GM12878 (cell line): Measurements from ENCODE around the gene CSTA. TPM values are rescaled to one million over a fixed set of nuclear protein-coding genes. Genes with fewer than 3 reads are reported as not detected.

Experiments used
- ATF7 ChIP-seq: fragments of 450-650 bp; IDR thresholded peaks from 2 replicates; pipeline ENCODE4 v1.6.1; 2016; ENCODE audit warnings: low read depth, mild to moderate bottlenecking
- BMI1 ChIP-seq: fragments of 450-650 bp; IDR thresholded peaks from 2 replicates; pipeline ENCODE4 v1.6.1; 2016; ENCODE audit warnings: mild to moderate bottlenecking, moderate library complexity, borderline replicate concordance
- CHD4 ChIP-seq: fragments of 200-600 bp; sonication (generic); IDR thresholded peaks from 2 replicates; pipeline ENCODE4 v1.6.1; 2016; ENCODE audit warnings: mild to moderate bottlenecking
- IKZF2 ChIP-seq, 2 experiments: fragments of 450-650 bp; IDR thresholded peaks; 2 replicates each; pipeline ENCODE4 v1.6.1; 2017; ENCODE audit warnings: mild to moderate bottlenecking in 2 of 2, moderate library complexity in 2 of 2
- NBN ChIP-seq: fragments of 450-650 bp; IDR thresholded peaks from 2 replicates; pipeline ENCODE4 v1.6.1; 2016
- ZBED1 ChIP-seq: IDR thresholded peaks from 2 replicates; pipeline ENCODE4 v1.6.1; 2016; ENCODE audit warnings: borderline replicate concordance
- polyA plus RNA-seq, 11 experiments: library from polyadenylated mRNA; depleted of rRNA in 4 of 11; unstranded in 6 of 11; stranded (reverse) in 5 of 11; fragments of >200 nt; fragmentation: Nextera tagmentation in 4 of 11; fragmentation: Illumina TruSeq in 1 of 11; extraction: Ambion mirVana in 4 of 11; extraction: Trizol in 1 of 11; gene quantifications; 1 replicate in 1 of 11; 2 replicates in 10 of 11; pipeline versions ENCODE4 v1.2.1 to v1.2.3, GENCODE V29; 2011 to 2016; ENCODE audit warnings: inconsistent platforms in 2 of 11, missing spikeins in 2 of 11, low read depth in 1 of 11
- total RNA-seq, 4 experiments: library from RNA; depleted of rRNA in 3 of 4; stranded (reverse); fragments of >200 nt in 3 of 4; fragmentation: Illumina TruSeq in 1 of 4; extraction: Trizol in 1 of 4; gene quantifications; 2 replicates each; pipeline versions ENCODE4 v1.2.1 to v1.2.3, GENCODE V29; 2013 to 2021
- TF ChIP-seq, protein P1 (sequence below): fragments of 150-350 bp; IDR thresholded peaks from 2 replicates; pipeline ENCODE4 v1.6.1; 2016; ENCODE audit warnings: low read depth, low read length
- TF ChIP-seq, protein P2 (sequence below): fragments of 450-650 bp; formaldehyde crosslinking; IDR thresholded peaks from 2 replicates; pipeline ENCODE4 v1.4.0; 2022; ENCODE audit warnings: mild to moderate bottlenecking, moderate library complexity
- TF ChIP-seq, protein P3 (sequence below): fragments of 150-350 bp; IDR thresholded peaks from 2 replicates; pipeline ENCODE4 v1.6.1; 2014; ENCODE audit warnings: mild to moderate bottlenecking, low read depth, low read length

The CSTA gene
- total and polyA plus RNA-seq, 10 of the 15 experiments (the other 5 are each of a cell fraction or from before 2014, with no cell fraction given) = 1.8 to 6.7 (median 3.4) TPM

DNA sequence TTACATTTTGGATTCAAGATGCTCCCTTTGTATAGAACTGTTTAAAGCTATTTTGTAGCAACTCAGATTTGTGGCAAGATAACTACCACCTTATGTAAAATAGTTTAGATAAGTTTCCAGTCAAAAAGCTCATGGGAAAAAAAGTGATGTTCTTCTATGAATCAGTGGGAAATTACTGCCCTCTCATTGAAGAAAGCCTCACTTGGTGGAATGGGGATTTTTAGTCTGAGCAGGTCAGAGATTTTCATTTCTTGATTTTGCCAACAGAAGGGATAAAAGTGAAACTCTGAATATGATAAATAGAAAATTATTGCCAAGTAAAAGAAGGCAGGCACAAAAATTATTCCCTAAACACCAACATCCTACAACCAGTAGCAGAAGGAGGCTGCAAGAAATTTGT lies 25.8 kb upstream of the CSTA start (continued):
- TF ChIP-seq, protein P1, sequence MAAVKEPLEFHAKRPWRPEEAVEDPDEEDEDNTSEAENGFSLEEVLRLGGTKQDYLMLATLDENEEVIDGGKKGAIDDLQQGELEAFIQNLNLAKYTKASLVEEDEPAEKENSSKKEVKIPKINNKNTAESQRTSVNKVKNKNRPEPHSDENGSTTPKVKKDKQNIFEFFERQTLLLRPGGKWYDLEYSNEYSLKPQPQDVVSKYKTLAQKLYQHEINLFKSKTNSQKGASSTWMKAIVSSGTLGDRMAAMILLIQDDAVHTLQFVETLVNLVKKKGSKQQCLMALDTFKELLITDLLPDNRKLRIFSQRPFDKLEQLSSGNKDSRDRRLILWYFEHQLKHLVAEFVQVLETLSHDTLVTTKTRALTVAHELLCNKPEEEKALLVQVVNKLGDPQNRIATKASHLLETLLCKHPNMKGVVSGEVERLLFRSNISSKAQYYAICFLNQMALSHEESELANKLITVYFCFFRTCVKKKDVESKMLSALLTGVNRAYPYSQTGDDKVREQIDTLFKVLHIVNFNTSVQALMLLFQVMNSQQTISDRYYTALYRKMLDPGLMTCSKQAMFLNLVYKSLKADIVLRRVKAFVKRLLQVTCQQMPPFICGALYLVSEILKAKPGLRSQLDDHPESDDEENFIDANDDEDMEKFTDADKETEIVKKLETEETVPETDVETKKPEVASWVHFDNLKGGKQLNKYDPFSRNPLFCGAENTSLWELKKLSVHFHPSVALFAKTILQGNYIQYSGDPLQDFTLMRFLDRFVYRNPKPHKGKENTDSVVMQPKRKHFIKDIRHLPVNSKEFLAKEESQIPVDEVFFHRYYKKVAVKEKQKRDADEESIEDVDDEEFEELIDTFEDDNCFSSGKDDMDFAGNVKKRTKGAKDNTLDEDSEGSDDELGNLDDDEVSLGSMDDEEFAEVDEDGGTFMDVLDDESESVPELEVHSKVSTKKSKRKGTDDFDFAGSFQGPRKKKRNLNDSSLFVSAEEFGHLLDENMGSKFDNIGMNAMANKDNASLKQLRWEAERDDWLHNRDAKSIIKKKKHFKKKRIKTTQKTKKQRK = no peak
- TF ChIP-seq, protein P2, sequence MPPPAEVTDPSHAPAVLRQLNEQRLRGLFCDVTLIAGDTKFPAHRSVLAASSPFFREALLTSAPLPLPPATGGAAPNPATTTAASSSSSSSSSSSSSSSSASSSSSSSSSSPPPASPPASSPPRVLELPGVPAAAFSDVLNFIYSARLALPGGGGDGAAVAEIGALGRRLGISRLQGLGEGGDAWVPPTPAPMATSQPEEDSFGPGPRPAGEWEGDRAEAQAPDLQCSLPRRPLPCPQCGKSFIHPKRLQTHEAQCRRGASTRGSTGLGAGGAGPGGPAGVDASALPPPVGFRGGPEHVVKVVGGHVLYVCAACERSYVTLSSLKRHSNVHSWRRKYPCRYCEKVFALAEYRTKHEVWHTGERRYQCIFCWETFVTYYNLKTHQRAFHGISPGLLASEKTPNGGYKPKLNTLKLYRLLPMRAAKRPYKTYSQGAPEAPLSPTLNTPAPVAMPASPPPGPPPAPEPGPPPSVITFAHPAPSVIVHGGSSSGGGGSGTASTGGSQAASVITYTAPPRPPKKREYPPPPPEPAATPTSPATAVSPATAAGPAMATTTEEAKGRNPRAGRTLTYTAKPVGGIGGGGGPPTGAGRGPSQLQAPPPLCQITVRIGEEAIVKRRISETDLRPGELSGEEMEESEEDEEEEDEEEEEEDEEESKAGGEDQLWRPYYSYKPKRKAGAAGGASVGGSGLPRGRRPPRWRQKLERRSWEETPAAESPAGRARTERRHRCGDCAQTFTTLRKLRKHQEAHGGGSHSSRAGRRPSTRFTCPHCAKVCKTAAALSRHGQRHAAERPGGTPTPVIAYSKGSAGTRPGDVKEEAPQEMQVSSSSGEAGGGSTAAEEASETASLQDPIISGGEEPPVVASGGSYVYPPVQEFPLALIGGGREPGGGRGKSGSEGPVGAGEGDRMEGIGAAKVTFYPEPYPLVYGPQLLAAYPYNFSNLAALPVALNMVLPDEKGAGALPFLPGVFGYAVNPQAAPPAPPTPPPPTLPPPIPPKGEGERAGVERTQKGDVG (CRISPR knock-in tag) = no peak
- TF ChIP-seq NBN (no peak), IKZF2 (IDR thresholded peaks at IDR 0.05) (peak in 1 of 2 experiments; percentile 56; a peak in 2 of 4 replicates), ATF7 (no peak), ZBED1 (no peak), BMI1 (no peak), CHD4 (no peak)
- TF ChIP-seq, protein P3, sequence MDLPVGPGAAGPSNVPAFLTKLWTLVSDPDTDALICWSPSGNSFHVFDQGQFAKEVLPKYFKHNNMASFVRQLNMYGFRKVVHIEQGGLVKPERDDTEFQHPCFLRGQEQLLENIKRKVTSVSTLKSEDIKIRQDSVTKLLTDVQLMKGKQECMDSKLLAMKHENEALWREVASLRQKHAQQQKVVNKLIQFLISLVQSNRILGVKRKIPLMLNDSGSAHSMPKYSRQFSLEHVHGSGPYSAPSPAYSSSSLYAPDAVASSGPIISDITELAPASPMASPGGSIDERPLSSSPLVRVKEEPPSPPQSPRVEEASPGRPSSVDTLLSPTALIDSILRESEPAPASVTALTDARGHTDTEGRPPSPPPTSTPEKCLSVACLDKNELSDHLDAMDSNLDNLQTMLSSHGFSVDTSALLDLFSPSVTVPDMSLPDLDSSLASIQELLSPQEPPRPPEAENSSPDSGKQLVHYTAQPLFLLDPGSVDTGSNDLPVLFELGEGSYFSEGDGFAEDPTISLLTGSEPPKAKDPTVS = no peak
